ENCODE measurements around the gene ACTR2.
"Not testable (repeated sequence)": the region's sequence is repeated elsewhere in the genome, so short reads cannot be mapped to it uniquely, and the experiment has no call there.

Gene ACTR2

DNA sequence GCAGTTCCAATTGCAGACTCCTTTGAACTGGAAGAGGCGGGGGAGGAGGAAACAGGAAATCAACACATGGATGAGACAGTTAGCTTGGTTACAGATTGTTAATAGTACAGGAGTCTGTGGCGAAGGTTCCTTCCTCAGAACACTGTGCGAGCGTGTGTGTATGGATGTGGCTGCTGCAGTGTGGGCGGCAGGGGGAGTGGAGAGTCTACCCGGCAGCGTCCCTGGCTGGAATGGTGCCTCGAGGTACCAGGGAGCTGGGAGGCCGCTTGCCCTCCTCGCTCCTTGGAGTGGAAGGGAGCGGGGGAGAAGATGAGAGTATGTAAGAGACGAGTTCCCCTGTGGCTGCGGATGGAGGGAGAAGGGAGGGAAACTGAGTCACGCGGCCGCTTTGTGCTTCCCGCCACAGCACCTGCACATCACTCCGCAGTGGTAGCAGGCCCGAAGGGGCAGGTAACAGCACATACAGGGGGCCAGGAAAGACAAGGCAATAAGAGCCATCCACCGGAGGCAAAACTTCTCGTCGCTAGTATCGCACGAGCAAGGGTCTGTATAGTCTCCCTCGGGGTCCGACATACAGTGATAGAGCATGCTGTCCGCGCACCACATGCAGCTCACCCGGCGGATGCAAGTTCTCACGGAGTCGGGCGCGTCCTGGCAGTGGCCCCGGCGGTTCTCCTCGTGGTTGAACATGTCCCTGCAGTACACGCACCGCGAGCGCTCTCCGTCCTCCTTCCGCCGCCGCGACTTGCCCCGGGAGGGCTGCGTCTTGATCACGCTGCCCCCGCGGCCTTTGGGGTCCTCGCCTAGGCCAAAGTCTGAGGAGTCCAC, 85.7 kb downstream of the ACTR2 start:
- no peak for DNase-seq (ENCODE audit: low read depth, low spot score)

DNA sequence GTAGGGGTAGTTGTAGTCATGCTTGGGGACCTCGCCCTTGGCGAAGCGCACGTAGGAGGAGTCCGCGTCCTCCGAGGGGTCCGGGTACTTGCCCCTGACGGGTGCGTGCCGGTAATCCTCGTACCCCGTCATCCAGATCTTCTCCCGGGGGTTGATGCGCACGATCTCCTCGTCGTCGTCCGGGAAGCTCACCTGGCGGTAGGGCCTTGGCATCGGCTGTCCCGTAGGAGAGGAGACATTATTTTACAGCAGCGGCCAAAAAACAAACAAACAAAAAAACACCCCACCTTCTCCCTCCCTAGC, 86.3 kb downstream of the ACTR2 start:
- no peak for DNase-seq (ENCODE audit: low read depth, low spot score)

DNA sequence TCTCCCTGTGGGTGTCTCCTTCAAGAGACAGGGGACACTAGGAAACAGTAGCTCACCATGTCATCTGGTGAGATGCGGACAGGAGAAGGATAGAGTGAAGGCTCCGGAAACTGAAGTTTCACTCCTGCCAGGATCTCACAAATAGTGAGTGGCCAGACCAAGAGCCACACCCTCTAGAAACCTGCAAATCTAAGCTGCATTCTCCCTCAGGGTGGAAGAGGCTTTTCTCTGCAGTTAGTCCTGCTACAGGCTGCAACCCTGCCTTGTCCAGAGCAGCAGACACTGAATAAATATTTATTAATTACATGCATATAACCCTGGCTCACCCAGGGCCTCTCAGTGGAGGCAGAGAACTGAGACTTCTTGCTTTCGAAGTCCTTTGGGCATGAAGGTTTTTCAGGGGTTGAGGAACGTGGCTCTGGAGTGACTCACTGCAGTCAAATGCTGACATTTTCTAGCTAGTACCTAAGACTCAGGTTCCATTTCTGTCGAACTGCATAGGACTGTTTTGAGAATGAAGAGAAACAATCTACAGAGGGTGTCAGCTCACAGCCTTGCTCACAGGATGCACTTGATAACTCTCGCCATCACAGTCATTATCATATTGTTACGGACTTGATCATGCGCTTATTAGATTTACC, 87.3 kb downstream of the ACTR2 start:
- DNase-seq (ENCODE audit: low read depth, low spot score) = no peak

DNA sequence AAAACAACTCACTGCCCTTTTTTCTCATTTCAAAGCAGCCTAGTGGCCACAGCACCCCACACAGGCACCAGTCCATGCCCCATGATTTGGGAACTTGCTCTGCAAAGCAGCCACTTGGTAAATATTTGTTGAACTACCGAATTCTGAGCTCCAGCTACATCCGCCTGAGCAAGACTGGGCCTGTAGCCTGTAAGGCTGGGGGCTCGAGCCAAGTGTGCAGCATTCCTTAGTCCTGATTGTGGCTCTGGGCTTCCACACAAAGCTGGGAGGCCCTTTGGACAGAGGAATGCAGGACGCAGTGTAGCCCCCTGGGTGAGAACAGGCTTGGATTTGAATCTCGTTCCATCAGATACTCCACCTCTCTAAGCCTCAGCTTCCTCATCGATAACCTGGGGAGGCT, 88.4 kb downstream of the ACTR2 start:
- DNase-seq (ENCODE audit: low read depth, low spot score) = no peak

DNA sequence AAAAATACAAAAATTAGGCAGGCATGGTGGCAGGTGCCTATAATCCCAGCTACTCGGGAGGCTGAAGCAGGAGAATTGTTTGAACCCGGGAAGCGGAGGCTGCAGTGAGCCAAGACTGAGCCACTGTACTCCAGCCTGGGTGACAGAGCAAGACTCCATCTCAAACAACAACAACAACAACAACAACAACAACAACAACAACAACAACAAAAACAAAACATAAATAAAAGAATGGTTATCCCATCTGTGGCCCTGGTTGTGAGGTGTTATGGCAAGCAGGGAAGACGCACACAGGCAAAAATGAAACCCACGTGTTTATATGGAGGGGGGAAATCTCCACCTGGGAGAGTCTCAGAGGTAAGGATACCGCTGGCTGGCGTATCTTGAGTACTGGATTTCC, 89.7 kb downstream of the ACTR2 start:
- not testable (repeated sequence) for DNase-seq (ENCODE audit: low read depth, low spot score)

DNA sequence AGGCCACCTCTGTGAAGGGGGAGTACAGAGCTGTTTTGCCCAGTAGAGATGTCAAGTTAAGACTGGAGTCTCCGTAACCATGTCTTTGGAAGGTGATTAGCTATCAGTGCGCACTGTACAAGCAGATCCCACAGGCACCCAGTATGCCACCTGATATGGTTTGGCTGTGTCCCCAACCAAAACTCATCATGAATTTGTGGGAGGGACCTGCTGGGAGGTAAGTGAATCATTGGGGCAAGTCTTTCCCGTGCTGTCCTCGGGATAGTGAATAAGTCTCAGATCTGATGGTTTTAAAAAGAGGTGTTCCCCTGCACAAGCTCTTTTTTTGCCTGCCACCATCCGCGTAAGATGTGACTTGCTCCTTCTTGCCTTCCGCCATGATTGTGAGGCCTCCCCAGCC, 90.2 kb downstream of the ACTR2 start:
- no peak for DNase-seq (ENCODE audit: low read depth, low spot score)

DNA sequence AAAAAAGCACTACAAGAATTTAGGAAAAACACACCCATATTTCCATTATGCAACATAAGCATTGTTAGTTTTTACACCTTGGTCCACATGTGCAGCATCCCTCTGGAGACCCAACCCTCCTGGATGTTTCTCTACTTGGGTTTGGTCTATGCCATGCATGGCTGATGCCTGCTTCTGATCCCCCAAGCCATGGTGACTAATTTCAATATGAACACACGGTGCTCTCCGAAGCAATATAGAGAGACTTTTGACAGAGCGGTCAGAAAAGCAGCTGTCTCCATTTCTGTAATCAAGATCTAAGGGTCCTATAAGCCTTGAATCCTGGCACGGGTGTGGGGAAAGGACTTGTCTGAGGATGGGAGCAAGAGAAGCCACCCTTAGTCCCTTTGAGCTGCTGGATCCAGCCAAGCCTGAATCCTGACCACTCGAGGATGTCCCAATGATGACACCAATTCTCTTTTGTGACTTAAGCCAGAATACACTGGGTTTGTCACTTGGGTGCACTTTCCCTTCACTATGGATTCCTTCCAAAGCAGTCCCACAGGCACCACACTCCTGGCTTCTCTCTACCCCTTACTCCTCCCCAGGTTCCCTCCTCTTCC, 91.5 kb downstream of the ACTR2 start:
- no peak for DNase-seq (ENCODE audit: low read depth, low spot score)

DNA sequence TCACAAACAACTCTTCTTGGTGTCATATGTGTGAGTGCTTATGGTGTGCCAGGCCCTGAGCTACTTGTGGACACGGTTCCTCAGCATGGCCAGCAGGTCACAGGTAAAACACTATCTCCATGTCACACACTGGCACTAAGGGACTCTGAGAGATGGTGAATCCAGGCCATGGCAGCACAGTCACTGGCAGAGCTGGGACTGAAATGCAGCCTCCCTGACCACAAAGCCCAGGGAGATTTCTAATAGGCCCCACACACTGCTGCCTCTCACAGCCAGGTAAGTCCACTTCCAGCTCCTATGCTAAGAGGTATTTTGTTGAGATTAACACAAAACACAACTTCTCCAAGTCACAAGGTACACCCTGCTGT, 92.0 kb downstream of the ACTR2 start:
- DNase-seq (ENCODE audit: low read depth, low spot score) = no peak

DNA sequence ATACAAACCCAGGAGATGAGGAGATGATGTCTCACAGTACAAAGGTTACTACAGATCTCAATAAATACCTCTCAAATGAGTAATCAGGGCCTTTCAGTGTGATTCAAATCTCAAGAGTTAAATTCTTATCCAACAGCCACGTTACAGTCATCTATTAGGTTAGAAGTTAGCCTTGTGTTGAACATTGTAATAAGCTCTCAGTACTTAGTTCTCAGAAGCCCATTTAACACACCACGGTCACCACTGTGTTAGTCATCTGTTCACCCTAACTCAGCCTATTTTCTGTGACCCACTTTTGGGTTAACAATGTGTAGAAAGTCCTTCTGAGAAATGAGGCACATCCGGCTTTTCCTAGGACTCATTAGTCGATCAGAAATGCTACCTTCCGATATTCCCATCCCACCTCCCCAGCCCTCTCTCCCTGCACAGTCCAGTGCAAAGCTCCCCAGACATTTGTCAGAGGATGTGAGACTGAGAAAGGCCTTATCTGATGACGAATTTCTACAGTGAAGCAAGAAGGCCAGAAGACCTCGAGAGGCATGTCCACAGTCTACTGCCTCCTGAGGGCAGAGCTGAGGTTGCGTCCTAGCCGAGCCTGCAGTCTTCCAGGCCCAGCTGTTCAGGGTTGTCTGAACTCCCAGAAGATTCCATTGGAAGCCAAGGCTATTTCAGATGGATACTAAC, 92.6 kb downstream of the ACTR2 start:
- DNase-seq (ENCODE audit: low read depth, low spot score) = no peak

Measured in brain pericyte (primary cell).